ENCODE measurements around the gene CNTN2.

Gene CNTN2

GRCh38 chr1:205075642-205076155, 32.7 kb downstream of the CNTN2 start:
- DNase-seq = no peak

- DNase-seq = no peak
Observed at GRCh38 chr1:205076245-205076761, 33.3 kb downstream of the CNTN2 start.

- no peak for DNase-seq
Observed at GRCh38 chr1:205077158-205077933, 34.3 kb downstream of the CNTN2 start.

GRCh38 chr1:205077934-205078311, 34.9 kb downstream of the CNTN2 start:
- DNase-seq = no peak

DNA sequence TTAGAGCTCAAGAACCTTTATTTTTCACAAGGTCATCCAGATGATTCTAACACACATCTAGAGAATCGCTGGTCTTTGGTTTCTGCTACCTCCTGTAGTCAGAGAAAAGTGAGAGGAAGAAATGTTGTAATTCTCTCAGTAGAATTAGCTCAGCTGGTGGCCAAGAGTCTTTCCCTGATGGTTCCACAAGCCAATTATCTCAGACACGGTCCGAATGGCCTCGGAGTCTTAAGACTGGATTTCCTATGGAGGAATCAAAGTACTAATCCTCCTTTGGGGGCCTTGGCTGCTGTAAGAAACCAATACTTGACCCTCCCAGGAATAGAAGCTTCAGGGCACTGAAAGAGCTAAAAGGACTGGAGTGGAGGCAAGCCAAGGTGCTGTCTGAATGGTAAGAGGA, 39.4 kb downstream of the CNTN2 start:
- DNase-seq = no peak

DNA sequence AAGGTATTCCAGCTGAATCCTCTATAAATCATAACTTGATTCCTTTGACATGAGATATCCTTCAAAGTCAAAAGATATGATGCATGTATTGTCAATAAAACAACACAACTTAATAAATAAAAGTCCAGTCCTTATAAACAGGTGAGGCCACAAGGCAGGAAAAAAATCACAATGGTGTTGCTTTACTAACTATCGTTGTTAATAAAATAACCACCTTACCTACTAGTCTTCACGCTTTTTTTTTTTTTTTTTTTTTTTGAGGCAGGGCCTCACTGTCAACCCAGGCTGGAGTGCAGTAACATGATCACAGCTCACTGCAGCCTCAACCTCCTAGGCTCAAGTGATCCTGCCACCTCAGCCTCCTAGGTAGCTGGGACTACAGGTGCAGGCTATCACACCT, 41.3 kb downstream of the CNTN2 start, which contains the start of gene TMEM81:
Gene TMEM81 (minus strand): TSS at position 101 of the 400 bp plus-strand sequence. CDS start 140 bp downstream, outside the sequence.
- no peak for DNase-seq

DNA sequence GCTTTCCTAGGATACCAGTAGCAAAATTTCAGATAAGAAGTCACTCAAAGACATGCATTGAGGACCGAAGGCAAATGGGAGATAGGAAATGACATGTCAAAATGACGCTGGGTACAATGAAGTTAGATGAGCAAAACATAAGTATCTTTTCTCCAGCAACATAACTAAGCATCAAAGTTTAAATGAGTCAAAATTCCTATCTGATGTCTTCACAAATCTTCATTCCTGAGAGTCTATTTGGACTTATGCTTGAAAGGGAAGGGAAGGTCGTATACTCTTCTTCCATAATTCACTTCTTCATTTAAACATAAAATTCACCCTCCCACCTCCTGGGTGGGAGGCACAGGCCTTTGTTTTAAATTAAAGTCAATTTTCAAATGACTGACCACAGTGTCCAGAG, 45.3 kb downstream of the CNTN2 start:
- DNase-seq = no peak

DNA sequence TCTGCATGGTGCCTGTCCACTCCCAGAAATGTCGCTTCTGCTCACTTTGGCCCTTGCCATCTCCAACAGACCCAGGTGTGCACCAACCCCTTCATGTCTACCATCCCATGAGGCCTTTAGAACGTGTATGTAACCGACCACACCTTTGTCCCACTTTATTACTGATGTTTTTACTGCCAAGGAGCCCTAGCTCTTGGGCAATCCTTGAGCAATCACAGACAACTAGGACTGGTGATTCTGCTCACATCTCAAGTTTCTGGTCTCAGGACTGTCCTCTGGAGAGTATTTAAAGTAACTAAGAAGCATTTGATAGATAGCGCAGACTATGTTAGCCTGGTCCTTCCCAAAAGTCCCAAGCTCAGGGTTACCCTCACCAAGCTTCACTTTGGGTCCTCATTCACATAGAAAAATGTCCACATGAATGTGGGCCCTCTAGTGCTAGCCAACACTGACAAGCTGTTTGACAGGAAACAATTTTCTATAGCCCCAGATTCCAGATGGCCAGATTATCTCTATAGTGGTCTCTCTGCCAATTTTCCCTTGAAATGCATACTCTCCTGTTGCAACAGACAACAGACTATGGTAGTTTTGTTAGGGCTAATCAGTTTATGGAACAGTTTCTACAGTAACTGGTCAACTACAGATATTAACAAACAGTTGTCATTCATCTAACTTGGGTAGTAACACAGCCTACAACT, 48.2 kb downstream of the CNTN2 start:
- no peak for DNase-seq

GRCh38 chr1:205095422-205095821, 52.4 kb downstream of the CNTN2 start:
- DNase-seq = no peak

GRCh38 chr1:205098242-205098641, 55.2 kb downstream of the CNTN2 start:
- no peak for DNase-seq

DNA sequence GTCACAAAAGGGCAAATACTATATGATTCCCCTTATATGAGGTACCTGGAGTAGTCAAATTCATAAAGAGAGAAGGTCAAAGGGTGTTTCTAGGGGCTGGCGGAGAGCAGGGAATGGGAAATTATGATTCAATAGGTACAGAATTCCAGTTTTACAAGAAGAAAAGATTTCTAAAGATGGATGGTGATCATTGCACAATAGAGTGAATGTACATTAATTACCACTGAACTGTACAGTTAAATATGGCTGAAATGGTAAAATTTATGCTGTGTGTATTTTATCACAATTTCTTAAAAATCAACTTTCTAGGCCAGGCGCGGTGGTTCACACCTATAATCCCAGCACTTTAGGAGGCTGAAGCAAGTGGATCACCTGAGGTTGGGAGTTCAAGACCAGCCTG, 59.4 kb downstream of the CNTN2 start:
- no peak for DNase-seq

DNA sequence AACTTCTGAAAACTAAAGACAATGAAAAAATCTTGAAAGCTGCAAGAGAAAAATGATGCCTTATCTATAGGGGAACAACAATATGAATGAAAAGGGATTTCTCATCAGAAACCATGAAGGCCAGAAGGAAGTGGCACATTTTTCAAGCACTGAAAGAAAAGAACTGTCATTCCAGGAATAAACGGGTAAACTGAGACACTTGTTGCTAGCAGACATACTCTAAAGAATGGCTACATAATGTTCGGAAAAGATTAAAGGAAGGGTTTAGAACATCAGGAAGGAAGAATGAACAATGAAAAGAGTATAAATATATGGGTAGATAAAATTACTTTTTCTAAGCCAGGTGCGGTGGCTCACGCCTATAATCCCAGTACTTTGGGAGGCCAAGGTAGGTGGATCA, 64.3 kb downstream of the CNTN2 start:
- no peak for DNase-seq

DNA sequence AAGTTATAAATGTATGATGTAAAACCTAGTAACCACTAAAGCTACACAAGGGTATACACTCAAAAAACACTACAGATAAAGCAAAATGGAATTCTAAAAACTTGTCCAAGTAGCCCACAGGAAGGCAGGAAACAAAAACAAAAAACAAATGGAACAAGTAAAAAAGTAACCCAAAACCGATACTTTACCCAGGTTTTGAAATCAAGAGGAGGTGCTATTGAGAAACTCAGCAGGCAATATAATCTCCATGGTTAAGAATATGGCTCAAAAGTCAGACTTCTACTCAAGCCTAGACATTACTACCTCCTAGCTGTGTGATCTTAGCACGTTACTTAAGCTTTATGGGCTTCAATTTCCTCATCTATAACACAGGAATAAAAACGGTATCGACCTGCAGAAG, 65.5 kb downstream of the CNTN2 start:
- no peak for DNase-seq

GRCh38 chr1:205109269-205109668, 66.3 kb downstream of the CNTN2 start:
- no peak for DNase-seq

DNA sequence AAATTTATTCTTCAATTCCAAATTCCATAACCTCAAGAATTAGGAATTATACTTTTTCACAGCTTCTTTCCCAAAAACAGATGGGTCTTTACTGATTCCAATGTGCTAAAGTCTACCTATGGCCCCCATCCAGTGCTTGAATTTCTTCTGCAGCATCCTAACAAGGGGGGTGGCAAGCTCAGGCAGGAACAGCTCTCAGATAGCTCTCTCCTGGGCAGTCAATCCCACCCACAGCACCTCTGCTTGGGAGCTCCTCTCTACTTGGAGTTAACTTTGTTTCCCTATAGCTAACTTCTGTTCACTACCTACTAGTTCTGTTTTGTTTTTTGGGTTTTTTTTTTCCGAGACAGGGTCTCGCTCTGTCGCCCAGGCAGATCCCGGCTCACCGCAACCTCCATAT, 66.7 kb downstream of the CNTN2 start:
- no peak for DNase-seq

DNA sequence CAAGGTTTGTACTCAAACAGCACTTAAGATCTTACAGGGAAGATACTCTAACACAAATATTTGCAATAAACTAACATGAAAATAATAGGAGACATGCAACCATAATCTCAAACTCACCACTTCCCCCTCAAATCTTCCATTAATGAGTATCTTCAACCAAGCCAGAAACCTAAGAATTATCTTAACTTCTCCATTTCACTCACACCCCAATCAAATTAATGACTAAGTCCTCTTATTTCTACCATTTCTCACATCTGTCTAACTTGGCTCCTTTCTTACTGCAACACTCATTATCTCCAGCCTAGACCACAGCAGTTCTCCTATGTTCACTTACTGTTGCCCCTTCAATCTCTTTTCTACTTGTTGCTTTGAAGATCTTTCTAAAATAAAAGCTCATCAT, 68.3 kb downstream of the CNTN2 start:
- DNase-seq = no peak

DNA sequence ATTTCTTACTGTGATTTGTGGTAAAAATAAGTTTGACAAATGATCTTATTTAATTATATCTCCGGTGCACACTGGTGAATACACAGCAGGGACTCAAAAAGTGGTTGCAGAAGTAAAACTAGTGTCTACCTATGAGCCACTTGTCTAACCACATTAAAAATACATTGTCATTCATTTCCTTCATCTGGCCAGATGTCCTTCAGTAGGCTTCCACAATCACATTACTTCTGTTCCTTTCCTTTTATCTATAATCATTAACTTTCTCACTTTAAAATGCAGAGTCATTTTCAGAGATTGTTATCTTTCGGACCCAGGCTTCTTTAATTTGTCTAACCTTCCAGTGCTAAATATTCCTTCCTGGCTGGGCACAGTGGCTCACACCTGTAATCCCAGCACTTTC, 75.7 kb downstream of the CNTN2 start:
- no peak for DNase-seq

DNA sequence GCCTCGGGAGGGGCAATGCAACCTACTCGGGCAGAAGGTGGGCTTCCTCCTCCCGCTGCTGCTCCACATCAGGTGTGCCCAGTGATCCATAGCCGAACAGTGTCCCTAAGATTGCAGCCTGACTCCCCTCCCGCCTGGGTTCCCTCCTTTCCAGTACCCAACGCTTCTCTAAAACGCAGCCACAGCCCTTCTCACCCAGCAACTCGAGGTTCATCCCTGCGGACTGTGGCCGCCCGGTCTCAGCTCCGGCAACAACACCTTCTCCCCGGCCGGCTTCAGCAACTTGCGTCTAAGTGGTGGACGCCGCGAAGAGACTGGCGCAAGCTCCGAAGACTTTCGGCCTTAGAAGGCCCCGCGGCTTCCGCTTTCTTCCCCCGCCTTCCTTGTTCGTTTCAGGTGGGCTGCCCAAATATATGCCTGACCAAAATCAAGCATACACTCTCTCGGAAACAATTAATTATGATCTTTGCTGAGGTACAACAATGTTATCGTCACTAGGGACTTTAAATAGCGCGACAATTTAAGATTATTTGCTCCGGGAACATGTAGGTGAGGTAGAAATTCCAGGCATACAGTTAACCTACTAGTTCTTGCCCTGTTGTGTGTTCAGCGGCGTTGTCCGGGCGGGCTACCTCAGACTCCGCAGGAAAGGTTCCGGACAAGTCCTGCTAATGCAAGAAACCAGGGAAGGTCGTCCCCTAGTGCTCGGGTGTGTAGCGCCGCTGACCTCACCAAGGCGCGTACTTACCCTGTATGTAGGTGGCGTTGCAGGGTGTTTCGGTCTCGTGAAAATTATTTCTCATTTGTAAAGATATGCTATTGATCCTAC, 78.9 kb downstream of the CNTN2 start, which contains the start of gene RBBP5:
Gene RBBP5 (minus strand): TSS at position 319 of the 829 bp plus-strand sequence. CDS start 105 bp downstream, at position 214.
- DNase-seq = peak; percentile 93

DNA sequence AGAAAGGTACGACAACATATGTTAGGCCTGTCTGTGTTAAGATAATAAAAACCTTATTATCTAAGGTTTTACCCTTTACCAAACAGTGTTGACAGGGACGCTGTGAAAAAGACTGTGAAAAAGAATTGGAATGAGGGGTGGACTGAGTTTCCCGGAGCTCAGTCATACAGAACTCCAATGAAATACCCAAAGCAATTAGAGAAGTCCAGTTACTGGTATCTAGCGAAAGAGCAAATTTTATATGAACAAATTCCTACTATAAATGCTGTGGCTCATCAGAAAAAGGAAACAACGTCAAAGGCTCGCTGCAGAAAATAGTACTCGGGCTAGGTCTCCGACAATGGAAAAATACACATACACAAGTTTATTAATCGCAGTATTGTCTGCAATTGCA, 79.5 kb downstream of the CNTN2 start:
- no peak for DNase-seq

DNA sequence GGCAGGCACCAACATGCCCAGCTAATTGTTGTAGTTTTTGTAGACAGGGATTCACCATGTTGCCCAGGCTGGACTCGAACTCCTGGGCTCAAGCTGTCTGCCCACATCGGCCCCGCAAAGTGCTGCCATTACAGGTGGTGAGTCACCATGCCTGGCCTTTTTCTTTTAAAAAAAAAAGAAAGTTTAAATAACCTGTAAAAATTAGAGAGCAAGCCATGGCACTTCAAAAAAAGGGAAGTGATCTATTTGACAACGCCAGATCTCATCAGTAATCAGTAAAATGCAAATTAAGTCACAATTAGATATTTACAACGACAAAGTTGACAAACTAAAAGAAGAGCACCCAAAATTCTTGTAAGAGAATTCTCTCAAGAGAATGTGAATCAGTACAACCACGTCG, 81.7 kb downstream of the CNTN2 start:
- no peak for DNase-seq

DNA sequence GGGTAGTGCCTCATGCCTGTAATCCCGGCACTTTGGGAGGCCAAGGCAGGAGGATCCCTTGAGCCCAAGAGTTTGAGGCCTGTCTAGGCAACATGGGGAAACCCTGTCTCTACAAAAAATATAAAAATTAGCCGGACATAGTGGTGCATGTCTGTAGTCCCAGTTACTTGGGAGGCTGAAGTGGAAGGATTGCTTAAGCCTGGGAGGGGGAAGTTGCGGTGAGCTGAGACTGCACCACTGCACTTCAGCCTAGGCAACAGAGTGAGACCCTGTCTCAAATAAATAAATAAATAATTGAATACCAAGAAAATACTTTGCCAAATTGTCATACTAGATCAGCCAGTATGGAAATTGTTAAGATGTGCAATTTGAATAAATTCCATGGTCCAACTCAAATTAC, 84.6 kb downstream of the CNTN2 start:
- peak; percentile 32 for DNase-seq

Measured in GF-D8 (cell line).